Ovary (tissue), 3 donors: ENCODE measurements around the gene FLT3LG.

Source experiments
- EP300 ChIP-seq: sonication (generic); formaldehyde crosslinking; IDR thresholded peaks from one replicate; pipeline ENCODE4 v1.6.1; 2017; ENCODE audit warnings: antibody characterized with exemption
- POLR2A ChIP-seq: fragments of 450-650 bp; IDR thresholded peaks from one replicate; pipeline ENCODE4 v1.6.1; 2017; ENCODE audit warnings: antibody characterized with exemption, mild to moderate bottlenecking, moderate library complexity
- TF ChIP-seq, protein P1 (sequence below), 3 donors: fragments of 450-650 bp in 2 of 3; fragments of 200-600 bp in 1 of 3; IDR thresholded peaks; one replicate each; pipeline versions ENCODE4 v1.5.1 to v1.8.0; 2016 to 2022; ENCODE audit warnings: antibody characterized with exemption in 3 of 3, mild to moderate bottlenecking in 1 of 3
- donor health status: DM: no; HTN: no; CAD: no.

DNA sequence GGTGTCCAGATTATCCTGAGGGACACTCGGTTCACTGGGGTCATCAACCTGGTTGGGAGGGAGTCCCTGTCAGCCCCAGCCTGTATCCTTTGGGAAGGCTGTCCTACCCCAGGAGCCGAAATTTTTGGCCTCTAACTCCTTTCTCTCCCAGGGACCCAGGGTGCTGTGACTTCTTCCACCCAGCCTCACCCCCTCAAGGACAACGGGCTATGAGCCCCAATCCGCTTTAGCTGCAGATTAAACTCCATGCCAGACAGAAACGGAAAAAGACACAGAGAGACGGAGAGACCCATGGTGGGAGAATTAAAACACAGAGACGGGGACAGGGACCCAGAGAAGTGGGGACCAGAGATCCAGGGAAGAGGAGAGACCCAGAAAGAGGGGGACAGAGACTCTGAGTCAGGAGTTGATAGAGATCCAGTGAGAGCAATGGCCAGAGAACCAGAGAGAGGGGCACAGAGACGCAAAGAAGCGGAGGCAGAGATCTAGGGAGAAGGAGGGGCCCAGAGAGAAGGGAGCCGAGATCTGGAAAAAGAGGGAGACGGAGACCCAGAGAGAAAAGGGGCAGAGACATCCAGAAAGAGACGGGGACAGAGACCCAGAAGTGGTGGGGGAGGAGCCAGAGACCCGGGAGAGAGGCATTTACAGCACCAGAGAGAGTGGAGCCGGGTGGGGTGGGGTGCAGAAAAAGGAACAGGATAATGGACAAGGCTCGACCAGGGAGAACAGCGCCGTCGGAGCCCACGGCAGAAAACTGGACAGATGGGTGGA lies 33.4 kb upstream of the FLT3LG start:
- TF ChIP-seq, protein P1, sequence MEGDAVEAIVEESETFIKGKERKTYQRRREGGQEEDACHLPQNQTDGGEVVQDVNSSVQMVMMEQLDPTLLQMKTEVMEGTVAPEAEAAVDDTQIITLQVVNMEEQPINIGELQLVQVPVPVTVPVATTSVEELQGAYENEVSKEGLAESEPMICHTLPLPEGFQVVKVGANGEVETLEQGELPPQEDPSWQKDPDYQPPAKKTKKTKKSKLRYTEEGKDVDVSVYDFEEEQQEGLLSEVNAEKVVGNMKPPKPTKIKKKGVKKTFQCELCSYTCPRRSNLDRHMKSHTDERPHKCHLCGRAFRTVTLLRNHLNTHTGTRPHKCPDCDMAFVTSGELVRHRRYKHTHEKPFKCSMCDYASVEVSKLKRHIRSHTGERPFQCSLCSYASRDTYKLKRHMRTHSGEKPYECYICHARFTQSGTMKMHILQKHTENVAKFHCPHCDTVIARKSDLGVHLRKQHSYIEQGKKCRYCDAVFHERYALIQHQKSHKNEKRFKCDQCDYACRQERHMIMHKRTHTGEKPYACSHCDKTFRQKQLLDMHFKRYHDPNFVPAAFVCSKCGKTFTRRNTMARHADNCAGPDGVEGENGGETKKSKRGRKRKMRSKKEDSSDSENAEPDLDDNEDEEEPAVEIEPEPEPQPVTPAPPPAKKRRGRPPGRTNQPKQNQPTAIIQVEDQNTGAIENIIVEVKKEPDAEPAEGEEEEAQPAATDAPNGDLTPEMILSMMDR (IDR thresholded peaks at IDR 0.05): no peak
- TF ChIP-seq POLR2A (no peak), EP300 (no peak)
